Head of caudate nucleus (tissue), 42 donors: ENCODE results near the gene GAPDHS.

Experiments
- DNase-seq, 42 donors: peaks; one replicate each; pipeline versions ENCODE4 v3.0.0 to v3.0.0-alpha.2; 2020 to 2021; ENCODE audit warnings: mixed read lengths in 7 of 42
- intact Hi-C: fragments of 100-400 bp; cut with DNase I; formaldehyde crosslinking; loops from one replicate; pipeline ENCODE4 v1.15.0; 2022

The GAPDHS gene

GRCh38 chr19:35563207-35563829 is 30.1 kb downstream of the GAPDHS start, which contains the start of gene ATP4A:
Gene ATP4A, minus strand, starts transcription at chr19:35563658. Its CDS starts 29 bp downstream, at chr19:35563629.
- DNase-seq = no peak
- intact Hi-C loops = no loop called here

DNA sequence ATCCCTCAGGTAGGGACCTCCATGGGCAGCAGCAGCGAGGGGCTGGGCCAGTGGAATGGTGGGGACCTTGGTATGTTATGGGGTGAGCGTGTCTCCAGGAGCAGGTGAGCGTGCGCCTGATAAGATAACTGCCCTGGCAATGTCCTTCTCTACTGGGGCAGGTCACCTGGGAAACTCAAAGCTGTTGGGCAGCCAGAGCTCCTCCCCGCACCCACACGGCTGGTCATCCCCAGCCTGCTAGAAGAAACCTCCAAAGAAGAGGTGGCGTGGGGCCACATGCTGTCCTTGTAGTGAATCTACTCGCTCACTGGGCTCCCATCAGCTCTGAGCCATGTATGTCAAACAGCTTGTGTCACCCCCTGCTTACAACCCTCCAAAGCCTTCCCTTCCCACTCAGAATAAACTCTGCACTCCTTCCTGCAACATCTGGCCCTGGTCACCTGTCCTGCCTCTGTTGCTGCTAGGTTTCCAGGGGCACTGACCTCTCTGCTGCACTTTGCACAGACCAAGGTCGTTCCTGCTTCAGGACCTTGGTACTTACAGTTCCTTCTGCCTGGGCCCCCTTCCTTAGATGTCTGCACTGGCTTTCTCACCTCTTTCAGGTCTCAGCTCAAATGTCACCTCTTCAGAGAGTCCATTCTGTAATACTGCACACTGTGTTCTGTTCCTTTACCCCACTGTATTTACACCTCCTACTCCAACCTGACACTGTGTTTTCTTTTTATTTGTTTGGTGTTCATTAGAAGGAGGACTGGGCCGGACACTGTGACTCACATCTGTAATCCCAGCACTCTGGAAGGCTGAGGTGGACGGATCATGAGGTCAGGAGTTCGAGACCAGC is 32.0 kb downstream of the GAPDHS start:
- DNase-seq = no peak
- intact Hi-C loops = no loop called here

GRCh38 chr19:35566738-35567137 is 33.5 kb downstream of the GAPDHS start:
- no peak for DNase-seq
- intact Hi-C loops = no loop called here

GRCh38 chr19:35569281-35569781 is 36.1 kb downstream of the GAPDHS start:
- intact Hi-C loops = no loop called here
- no peak for DNase-seq

DNA sequence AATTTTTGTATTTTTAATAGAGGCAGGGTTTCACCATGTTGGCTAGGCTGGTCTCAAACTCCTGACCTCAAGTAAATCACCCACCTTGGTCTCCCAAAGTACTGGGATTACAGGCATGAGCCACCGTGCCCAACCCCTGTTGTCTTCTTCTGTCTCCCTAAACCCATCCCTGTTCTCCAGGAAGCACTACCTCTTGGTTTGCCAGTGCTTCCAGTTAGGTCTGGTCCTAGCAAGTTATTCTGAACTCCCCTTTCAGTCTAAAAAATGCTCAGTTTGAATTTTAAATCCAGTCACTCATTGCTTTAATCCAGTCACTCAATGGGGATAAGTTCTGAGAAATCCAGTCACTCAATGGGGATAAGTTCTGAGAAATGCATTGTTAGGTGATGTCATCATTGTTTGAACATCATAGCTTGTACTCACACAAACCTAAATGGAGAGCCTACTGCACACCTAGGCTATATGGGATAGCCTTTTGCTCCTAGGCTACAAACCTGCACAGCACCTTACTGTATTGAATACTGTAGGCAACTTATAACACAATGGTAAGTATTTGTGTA is 38.2 kb downstream of the GAPDHS start:
- no peak for DNase-seq
- intact Hi-C loops = no loop called here

GRCh38 chr19:35577918-35578317 is 44.7 kb downstream of the GAPDHS start:
- intact Hi-C loops = no loop called here

GRCh38 chr19:35578707-35579106 is 45.5 kb downstream of the GAPDHS start:
- intact Hi-C loops = no loop called here

More at GRCh38 chr19:35577918-35578317, 44.7 kb downstream of the GAPDHS start:
- no peak for DNase-seq

GRCh38 chr19:35582760-35583159 is 49.5 kb downstream of the GAPDHS start:
- no peak for DNase-seq
- intact Hi-C loops = no loop called here

More at GRCh38 chr19:35578707-35579106, 45.5 kb downstream of the GAPDHS start:
- no peak for DNase-seq

DNA sequence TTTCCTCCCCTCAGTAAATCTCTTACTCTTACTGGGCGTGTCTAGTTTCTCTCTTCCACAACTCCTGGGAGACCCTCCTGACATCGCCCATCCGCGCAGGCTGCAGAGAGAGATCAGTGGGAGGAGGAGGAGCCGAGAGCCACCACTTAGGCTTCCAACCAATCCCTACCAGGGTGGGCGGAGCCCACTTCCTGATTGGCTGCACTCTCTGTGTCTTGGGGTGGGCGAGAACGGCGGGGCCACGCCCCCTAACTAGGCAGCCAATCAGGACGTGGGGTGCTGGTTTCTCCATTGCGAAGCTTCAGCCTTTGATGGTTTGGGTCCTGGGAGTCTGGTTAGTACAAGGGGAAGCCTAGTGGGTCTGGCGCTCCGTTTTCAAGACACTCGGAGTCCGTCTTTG is 52.6 kb downstream of the GAPDHS start, which contains the start of gene PMIS2:
Gene PMIS2 (plus strand): TSS at position 326 of the 400 bp plus-strand sequence. CDS start 87 bp downstream, outside the sequence.
- intact Hi-C loops = no loop called here
- peak in 6 of 42 donors; percentile 9 to 34 (median 16) for DNase-seq

DNA sequence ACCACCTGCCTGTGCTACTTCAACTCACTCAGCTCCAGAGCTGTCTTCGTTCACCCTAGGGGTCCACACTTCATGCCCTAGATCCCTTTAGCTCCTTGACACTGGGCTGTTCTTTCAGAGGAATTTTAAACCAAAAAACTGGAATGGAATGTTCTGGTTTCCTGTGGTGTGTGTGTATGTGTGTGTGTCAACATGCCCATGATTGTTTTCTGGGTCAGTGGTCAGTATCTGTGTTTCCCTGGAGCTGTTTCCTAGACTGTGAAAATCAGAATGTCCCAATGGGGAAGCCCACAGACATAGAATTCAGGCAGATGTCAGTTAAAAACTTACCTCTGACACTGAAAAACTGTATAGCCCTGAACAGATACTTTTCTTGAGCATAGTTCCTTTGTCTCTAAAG is 54.1 kb downstream of the GAPDHS start:
- intact Hi-C loops = no loop called here
- no peak for DNase-seq

DNA sequence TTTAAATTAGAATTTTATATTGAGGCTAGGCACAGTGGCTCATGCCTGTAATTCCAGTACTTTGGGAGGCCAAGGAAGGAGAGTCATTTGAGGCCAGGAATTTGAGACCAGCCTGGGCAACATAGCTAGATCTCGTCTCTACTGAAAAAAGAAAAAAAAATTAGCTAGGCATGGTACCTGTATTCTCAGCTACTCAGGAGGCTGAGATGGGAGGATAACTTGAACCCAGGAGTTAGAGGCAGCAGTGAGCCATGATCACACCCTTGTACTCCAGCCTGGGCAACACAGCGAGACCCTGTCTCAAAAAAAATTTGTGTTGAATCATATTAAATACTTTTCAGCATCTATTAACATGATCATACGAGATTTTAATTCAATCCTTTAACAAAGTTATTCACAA is 57.6 kb downstream of the GAPDHS start:
- intact Hi-C loops = no loop called here

DNA sequence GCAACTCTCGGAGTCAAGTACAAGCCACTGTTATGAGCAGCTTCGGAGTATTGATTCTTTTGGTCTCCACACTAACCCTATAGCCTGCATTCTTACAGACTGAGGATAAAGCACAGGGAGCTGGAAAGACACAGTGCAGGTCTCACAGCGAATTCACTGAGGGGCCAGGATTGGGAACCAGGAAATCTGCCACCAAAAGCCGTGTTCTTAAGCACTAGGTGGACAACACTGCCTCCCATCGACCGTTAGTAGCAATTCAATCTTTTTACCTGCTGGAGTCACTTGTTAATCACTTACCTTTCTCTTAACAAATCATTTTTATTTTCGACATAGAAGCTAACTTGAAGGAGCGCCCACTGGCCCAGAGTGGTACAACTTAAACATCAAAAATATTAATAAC is 59.0 kb downstream of the GAPDHS start:
- DNase-seq = peak in 21 of 42 donors; percentile 7 to 53 (median 27)
- intact Hi-C loops = no loop called here

More for the DNA sequence above, 57.6 kb downstream of the GAPDHS start:
- no peak for DNase-seq
